Hepatocyte (in vitro differentiated cells): ENCODE measurements around the gene D2HGDH. TPM values are rescaled to one million over a fixed set of nuclear protein-coding genes. Genes with fewer than 3 reads are reported as not detected.
A peak's percentile ranks its signal among the peaks of the same experiment; 100 is the strongest.

Source experiments
- DNase-seq: peaks from one replicate; pipeline ENCODE4 v3.0.0-alpha.2; 2016; ENCODE audit warnings: low spot score
- H2AFZ ChIP-seq: fragments of 200-600 bp; sonication (generic); 2 replicates; pipeline ENCODE4 v1.6.0; 2016; ENCODE audit warnings: antibody characterized with exemption, mild to moderate bottlenecking
- H3K27ac ChIP-seq: fragments of 200-600 bp; sonication (generic); 2 replicates; pipeline ENCODE4 v1.5.1; 2016; ENCODE audit warnings: mild to moderate bottlenecking
- H3K27me3 ChIP-seq: fragments of 200-600 bp; sonication (generic); 2 replicates; pipeline ENCODE4 v1.6.1; 2016
- H3K36me3 ChIP-seq: fragments of 200-600 bp; sonication (generic); replicated peaks from 2 replicates; pipeline ENCODE4 v1.5.1; 2016; ENCODE audit warnings: low read depth; ENCODE audit not compliant: insufficient read depth
- H3K4me1 ChIP-seq: fragments of 200-600 bp; sonication (generic); 2 replicates; pipeline ENCODE4 v1.5.1; 2016; ENCODE audit warnings: mild to moderate bottlenecking, moderate library complexity; ENCODE audit not compliant: insufficient read depth
- H3K4me2 ChIP-seq: fragments of 200-600 bp; sonication (generic); 2 replicates; pipeline ENCODE4 v1.6.0; 2016
- H3K4me3 ChIP-seq: fragments of 200-600 bp; sonication (generic); 2 replicates; pipeline ENCODE4 v1.5.1; 2016; ENCODE audit warnings: mild to moderate bottlenecking
- H3K79me2 ChIP-seq: fragments of 200-600 bp; sonication (generic); 2 replicates; pipeline ENCODE4 v1.6.0; 2017; ENCODE audit warnings: mild to moderate bottlenecking
- H3K9me2 ChIP-seq: fragments of 200-600 bp; sonication (generic); replicated peaks from 2 replicates; pipeline ENCODE4 v1.6.0; 2017; ENCODE audit warnings: mild to moderate bottlenecking; ENCODE audit not compliant: insufficient read depth
- H3K9me3 ChIP-seq: fragments of 200-600 bp; sonication (generic); 2 replicates; pipeline ENCODE4 v1.5.1; 2016; ENCODE audit warnings: low read depth, mild to moderate bottlenecking
- H4K20me1 ChIP-seq: fragments of 200-600 bp; sonication (generic); 2 replicates; pipeline ENCODE4 v1.6.0; 2016; ENCODE audit warnings: mild to moderate bottlenecking; ENCODE audit not compliant: insufficient read depth, poor library complexity, severe bottlenecking
- EZH2 ChIP-seq: fragments of 200-600 bp; sonication (generic); IDR thresholded peaks from 2 replicates; pipeline ENCODE4 v1.6.1; 2016; ENCODE audit warnings: antibody characterized with exemption, mild to moderate bottlenecking, borderline replicate concordance
- EZH2phosphoT487 ChIP-seq: fragments of 200-600 bp; sonication (generic); IDR thresholded peaks from one replicate; pipeline ENCODE4 v1.6.1; 2018; ENCODE audit warnings: antibody characterized with exemption, mild to moderate bottlenecking, low read depth, moderate library complexity; ENCODE audit not compliant: unreplicated experiment, severe bottlenecking
- WGBS: methylation state at CpG from one replicate; pipeline ENCODE4 v1.1.6; 2016; ENCODE audit warnings: low lambda C conversion rate; ENCODE audit errors: missing lambda C conversion rate; 5-methylcytosine and 5-hydroxymethylcytosine counted together
- polyA plus RNA-seq: library from polyadenylated mRNA; unstranded; fragments of >200 nt; fragmentation: Nextera tagmentation; extraction: Ambion mirVana; gene quantifications from 2 replicates; pipeline ENCODE4 v1.2.1, GENCODE V29; 2016
- total RNA-seq: library from RNA; depleted of rRNA; stranded (reverse); fragments of >200 nt; gene quantifications from 2 replicates; pipeline ENCODE4 v1.2.3, GENCODE V29; 2014
- TF ChIP-seq, protein P1 (sequence below): fragments of 200-600 bp; sonication (generic); IDR thresholded peaks from 2 replicates; pipeline ENCODE4 v1.5.1; 2016; ENCODE audit warnings: antibody characterized with exemption, mild to moderate bottlenecking; ENCODE audit not compliant: poor library complexity

D2HGDH gene
- total and polyA plus RNA-seq, 2 experiments from 2014 or later: 12.9 to 41.2 TPM

DNA sequence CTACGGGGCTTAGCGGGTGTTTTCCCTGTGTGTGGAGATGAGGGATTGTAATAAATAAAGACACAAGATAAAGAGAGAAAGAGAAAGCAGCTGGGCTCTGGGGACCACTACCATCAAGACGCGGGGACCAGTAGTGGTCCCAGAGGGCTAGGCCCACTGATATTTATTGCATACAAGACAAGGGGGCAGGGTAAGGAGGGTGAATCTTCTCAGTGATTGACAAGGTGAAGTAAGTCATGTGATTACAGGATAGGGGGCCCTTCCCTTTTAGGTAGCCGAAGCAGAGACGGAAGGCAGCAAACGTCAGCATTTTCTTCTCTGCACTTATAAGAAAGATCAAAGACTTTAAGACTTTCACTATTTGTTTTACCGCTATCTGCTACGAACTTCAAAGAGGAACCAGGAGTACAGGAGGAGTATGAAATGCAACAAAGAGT, 37.7 kb downstream of the D2HGDH start:
- Histone ChIP-seq H3K79me2 (no peaks in the 10 kb centered on the region), H3K4me2 (peak overlapping the region; percentile 37), H2AFZ (no peak overlapping the region), H4K20me1 (no peaks in the 10 kb centered on the region), H3K9me2 (no peaks in the 10 kb centered on the region), H3K27me3 (no peaks in the 10 kb centered on the region), H3K27ac (peak overlapping the region; percentile 55), H3K4me1 (peaks cover 19% of the 10 kb centered on the region), H3K9me3 (no peaks in the 10 kb centered on the region), H3K4me3 (no peak overlapping the region), H3K36me3 (no peaks in the 10 kb centered on the region)
- TF ChIP-seq EZH2phosphoT487: no peak
- TF ChIP-seq, protein P1, sequence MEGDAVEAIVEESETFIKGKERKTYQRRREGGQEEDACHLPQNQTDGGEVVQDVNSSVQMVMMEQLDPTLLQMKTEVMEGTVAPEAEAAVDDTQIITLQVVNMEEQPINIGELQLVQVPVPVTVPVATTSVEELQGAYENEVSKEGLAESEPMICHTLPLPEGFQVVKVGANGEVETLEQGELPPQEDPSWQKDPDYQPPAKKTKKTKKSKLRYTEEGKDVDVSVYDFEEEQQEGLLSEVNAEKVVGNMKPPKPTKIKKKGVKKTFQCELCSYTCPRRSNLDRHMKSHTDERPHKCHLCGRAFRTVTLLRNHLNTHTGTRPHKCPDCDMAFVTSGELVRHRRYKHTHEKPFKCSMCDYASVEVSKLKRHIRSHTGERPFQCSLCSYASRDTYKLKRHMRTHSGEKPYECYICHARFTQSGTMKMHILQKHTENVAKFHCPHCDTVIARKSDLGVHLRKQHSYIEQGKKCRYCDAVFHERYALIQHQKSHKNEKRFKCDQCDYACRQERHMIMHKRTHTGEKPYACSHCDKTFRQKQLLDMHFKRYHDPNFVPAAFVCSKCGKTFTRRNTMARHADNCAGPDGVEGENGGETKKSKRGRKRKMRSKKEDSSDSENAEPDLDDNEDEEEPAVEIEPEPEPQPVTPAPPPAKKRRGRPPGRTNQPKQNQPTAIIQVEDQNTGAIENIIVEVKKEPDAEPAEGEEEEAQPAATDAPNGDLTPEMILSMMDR: no peak
- TF ChIP-seq EZH2: no peak
- DNase-seq: no peak
- 35% methylated on average over 9 of the region's 9 CpGs for WGBS

DNA sequence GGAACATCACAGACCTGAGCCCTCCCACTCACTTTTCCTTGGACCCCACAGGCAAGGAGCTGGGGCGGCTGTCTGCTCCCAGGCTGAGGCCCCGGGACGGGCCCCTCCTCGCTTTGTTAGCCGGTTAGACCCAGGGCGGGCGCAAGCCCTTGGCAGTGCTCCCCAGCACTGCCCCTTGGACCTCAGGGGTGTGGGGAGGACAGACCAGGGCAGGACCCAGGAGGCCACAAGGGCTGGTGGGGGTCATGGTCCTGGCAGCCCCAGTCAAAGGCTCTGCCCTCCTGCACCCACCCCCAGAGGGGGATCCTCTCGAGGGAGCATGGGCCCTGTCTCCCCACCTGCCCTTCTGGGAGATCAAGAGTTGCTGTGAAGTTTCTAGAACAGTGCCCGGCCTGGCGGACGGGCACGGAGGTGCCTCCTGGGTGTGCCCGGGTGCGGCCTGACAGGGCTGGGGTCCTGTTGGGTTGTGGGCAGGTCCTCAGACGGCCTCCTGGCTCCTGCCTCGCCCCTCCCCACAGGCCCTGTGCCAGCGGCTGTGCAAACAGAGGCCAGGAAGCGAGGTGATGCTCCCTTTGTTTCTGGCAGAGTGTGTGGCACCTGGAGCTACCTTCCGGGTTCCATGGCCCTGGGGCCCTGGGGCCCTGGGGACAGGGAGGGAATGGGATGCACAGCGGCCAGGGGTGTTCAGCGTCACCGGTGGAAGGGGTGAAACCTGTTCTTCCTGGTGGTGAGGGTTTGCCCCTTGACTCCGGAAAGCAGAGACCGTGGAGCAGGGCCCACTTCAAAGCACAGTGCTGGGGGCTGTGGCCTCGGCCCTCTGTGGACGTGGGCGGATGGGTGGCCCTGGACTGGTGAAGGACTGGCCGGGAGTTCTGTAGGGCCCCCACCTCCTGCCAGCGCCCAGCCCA, 39.3 kb downstream of the D2HGDH start:
- no peak overlapping the region for H3K4me3 ChIP-seq
- no peaks in the 10 kb centered on the region for H3K9me2 ChIP-seq
- H2AFZ ChIP-seq: no peak overlapping the region
- no peak overlapping the region for H3K27ac ChIP-seq
- H4K20me1 ChIP-seq: no peaks in the 10 kb centered on the region
- no peak overlapping the region for H3K4me2 ChIP-seq
- TF ChIP-seq EZH2phosphoT487 (no peak), EZH2 (no peak)
- TF ChIP-seq, protein P1: no peak
- H3K4me1 ChIP-seq: peaks cover 19% of the 10 kb centered on the region
- WGBS: 92% methylated on average over 27 of the region's 29 CpGs
- no peaks in the 10 kb centered on the region for H3K36me3 ChIP-seq
- H3K79me2 ChIP-seq: no peaks in the 10 kb centered on the region
- no peaks in the 10 kb centered on the region for H3K9me3 ChIP-seq
- no peak for DNase-seq
- no peaks in the 10 kb centered on the region for H3K27me3 ChIP-seq

DNA sequence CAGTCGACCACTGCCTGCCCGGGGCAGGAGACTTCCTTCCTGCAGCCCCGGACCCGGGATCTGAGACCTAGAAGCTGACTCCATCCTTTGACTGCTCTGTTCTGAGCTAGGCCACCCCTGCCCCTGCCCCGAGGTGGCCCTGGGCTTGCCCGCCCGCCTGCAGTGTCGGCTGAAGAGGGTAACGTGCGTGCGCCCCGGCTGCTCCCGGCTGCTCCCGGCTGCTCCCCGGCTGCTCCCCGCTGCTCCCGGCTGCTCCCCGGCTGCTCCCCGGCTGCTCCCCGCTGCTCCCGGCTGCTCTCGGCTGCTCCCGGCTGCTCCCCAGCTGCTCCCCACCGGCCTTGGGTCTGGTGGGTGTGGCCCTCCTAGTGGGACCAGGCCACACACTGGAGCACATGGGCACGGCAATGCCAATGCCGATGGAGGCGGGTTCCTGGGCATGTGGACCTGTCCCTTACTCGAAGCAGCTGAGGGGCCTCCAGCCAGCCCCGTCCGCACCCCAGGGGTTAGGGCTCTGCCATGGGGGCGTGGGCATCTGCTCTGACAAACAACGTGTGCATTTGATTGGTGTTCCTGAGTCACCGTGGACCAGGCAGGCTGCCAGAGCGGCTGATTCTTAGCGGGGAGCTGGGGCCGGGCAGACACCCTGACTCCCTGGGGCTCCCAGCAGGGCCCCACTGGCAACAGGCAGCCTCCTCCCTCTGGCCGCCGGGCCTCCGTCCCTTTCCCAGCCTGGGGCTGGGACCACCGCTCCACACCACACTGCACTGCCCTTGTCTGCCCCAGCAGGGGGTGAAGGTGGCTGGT, 40.2 kb downstream of the D2HGDH start:
- Histone ChIP-seq H3K4me2 (no peak overlapping the region), H4K20me1 (no peaks in the 10 kb centered on the region), H3K27me3 (no peaks in the 10 kb centered on the region), H3K4me3 (no peak overlapping the region), H3K4me1 (peaks cover 19% of the 10 kb centered on the region), H3K9me3 (no peaks in the 10 kb centered on the region), H3K27ac (no peak overlapping the region), H2AFZ (no peak overlapping the region), H3K79me2 (no peaks in the 10 kb centered on the region), H3K9me2 (no peaks in the 10 kb centered on the region), H3K36me3 (no peaks in the 10 kb centered on the region)
- 81% methylated on average over 26 of the region's 40 CpGs for WGBS
- no peak for TF ChIP-seq EZH2
- TF ChIP-seq, protein P1: no peak
- no peak for TF ChIP-seq EZH2phosphoT487
- no peak for DNase-seq
